HG02840 (cell line): ENCODE measurements around the gene CDK5RAP1.

Source experiments
- ATAC-seq: cut with Tn5 transposase; IDR thresholded peaks from one replicate; pipeline ENCODE4 v1.9.1; 2021; ENCODE audit warnings: mild to moderate bottlenecking, moderate library complexity, moderate number of reproducible peaks; ENCODE audit not compliant: unreplicated experiment, low FRiP score

Gene CDK5RAP1

DNA sequence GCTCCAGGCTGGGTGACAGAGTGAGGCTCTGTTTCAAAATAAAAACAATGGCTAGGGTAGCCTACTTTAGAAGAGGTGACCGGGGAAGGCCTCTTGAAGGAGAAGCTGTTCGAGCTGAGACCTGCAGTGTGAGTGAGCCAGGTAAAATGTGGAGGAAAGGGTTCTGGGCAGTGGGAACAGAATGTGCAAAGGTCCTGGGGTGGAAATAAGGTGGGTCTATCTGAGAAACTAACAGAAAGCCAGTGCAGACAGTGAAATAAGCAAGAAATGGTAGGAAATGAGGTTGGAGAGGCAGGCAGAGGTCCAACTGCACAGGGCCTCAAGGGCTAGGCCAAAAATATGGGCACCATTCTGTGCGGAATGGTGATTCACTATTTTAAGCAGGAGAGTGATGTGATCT is 64.9 kb downstream of the CDK5RAP1 start:
- no peak for ATAC-seq

GRCh38 chr20:33334111-33334510 is 67.2 kb downstream of the CDK5RAP1 start:
- ATAC-seq: no peak

DNA sequence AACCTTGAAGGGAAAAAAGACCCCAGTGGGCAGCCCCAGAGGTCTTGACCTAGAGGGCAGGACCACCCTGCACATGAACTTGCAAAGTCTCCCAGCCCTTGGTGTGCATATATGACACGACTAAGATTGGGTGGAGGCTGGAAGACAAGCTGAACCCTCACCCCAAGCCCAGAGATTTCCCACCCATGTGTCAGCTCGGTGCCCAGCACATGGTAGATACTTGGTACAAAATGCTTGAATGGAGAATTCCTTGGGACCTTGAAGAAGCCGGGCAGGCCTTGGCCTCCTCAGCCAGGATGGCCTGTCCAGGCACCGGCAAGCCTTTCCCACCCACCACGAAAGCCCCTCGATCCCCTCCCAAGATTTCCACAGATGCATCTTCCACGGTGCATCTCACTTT is 67.7 kb downstream of the CDK5RAP1 start:
- ATAC-seq: no peak

- no peak for ATAC-seq
Measured at GRCh38 chr20:33332905-33333456, 68.3 kb downstream of the CDK5RAP1 start.

DNA sequence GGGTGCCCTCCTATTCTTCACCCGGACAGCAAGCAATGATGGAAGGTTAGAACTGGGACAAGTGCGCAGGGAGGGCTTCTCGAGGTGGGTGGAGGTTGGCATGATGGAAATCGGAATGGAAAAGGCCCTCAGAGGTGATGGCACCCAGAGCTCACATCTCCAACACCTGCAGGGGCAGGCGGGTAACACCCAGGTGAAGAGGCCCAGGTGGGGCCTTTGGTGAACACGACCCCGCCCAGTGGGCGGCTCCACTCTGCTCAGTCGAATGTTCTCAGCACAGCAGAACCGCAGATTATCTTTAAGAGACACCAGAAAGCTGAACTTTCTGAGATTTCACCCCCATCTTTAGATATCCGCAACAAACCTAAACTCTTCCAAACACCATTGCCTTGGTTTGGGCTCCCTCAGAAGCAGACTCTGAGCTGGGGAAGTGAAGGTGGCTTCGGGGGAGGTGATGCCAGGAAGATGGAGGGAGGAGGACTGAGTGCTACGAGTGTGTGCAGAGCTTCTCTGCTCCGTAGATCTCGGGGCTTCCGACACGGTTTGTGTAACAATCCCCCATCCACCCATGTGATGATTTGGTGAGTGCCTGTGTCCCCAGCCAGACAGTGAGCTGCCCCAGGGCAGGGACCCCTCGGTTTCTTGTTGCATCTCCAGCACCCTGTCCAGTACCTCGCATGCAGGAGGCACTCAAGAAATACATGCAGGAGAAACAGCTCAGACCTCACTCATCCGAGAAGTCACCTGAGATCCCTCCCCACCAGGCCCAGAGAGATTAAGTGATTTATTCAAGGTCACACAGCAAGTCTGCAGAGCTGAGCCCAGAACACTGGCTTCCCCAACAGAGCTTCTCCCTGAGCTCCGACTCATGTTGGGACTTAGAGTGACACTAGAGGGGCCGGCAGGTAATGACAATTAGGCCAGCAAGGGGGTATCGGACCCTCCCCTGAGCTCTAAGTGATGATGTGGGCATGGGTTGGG is 72.9 kb downstream of the CDK5RAP1 start:
- ATAC-seq: no peak

DNA sequence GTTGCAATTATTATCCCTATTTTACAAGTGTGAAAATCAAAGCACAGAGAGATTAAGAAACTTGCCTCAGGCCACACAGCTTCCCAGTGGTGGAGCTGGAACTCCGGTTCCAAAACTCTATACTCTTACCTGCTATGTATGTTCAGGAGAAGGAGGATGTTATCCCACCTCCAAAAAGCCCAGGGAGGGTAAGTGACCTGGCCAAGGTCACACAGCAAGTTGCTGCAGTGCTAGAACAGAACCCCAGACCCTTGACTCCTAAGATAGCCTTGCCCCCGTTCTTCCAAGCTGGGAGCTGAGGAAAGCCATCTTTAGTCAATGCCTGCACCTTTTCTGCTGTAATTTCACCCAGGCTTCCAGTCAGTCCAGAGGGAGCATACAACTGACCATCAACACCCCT is 76.0 kb downstream of the CDK5RAP1 start:
- no peak for ATAC-seq

GRCh38 chr20:33323236-33323635 is 78.1 kb downstream of the CDK5RAP1 start:
- no peak for ATAC-seq

GRCh38 chr20:33322456-33322855 is 78.9 kb downstream of the CDK5RAP1 start:
- ATAC-seq: no peak

DNA sequence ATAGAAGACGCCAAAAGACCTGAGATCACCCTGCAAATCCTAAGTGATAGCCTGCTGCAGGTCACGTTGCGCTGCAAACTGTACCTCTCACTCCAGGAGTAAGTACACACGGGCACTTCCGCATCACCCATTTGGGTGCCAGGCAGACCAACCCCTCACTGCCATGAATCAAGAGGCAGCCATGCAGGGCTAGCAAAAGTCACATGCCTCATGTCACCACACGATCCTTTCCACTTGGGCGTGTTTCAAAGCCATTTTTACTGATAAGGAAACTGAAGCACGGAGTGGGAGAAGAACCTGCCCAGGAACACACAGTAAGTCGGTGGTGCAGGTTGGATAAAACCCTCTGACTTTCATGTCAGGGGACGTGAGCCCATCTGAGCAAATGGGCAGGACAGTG is 81.3 kb downstream of the CDK5RAP1 start:
- no peak for ATAC-seq

GRCh38 chr20:33318096-33318429 is 83.3 kb downstream of the CDK5RAP1 start:
- no peak for ATAC-seq

DNA sequence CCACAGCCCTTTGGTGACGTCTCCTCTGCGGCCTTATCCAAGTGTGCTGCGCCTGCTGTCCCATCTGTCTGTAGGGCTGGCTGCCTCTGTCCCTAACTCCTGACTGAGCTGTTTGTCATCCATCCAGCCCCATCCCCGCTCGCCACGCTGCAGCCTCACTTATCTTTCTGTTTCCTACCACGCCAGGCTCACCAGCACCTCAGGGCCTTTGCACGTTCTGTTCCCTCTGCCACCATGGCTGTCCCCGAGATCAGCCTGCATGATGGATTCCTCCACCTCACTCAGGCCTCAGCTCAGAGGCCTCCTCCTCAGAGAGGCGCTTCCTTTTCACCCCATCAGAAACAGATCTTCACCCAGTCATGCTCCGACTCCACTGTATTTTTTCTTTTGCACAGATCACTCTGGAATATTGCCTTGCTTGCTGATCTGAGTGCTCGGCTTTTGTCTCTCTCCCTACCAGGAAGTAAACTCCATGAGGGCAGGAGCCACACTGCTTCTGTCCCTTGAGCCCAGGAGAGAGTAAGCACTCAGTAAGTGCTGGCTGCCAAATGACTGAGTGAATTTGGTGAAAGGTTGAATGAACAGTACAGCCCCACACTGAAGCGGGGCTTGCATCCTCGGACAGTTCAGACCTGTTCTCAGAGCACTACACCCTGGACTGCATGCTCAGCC is 83.8 kb downstream of the CDK5RAP1 start:
- no peak for ATAC-seq

- ATAC-seq: no peak
Measured at GRCh38 chr20:33316958-33317357, 84.4 kb downstream of the CDK5RAP1 start.

DNA sequence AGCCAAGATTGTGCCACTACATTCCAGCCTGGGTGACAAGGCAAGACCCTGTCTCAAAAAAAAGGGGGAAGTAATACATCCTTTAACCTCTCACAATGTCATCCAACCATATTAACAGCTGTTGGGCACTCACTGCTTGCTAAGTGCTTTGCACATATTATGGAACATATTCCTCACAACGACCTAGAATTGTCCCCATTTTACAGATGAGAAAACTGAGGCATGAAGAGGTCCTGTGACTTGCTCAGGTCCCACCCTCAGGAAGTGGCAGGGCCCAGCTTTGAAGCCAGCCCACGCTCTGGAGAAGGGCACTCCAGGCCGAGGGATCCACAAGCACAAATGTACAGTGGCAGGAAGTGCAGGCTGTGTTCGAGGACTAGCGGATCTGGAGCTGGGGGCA is 85.0 kb downstream of the CDK5RAP1 start:
- ATAC-seq: no peak

DNA sequence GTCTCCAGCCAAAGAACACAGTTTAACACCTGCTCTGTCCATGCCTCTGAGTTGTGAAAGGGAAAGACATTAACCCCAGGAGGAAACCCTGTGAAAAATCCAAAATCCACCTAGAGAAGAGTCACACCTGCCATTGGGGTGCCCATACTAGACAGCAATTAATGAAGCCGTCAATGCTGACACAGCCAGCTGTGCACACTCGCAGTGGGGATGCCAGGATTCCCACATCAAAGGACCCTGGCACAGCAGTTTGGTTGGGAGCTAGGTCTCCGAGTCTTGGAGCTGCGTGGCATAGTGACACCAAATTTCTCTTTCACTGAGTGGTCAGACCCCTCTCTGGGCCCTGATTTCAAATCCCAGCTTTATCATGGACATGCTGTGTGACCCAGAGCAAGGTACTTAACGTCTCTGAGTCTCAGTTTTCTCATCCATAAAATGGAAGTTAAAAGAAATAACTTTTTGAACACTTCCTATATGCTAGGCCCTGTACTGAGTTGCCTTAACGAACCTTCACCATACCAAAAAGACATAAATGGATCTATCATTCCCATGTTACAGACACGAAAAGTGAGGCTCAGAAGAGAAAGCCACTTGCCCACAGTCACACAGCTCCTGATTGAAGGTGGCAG is 87.5 kb downstream of the CDK5RAP1 start:
- no peak for ATAC-seq

GRCh38 chr20:33312583-33312982 is 88.7 kb downstream of the CDK5RAP1 start:
- no peak for ATAC-seq

DNA sequence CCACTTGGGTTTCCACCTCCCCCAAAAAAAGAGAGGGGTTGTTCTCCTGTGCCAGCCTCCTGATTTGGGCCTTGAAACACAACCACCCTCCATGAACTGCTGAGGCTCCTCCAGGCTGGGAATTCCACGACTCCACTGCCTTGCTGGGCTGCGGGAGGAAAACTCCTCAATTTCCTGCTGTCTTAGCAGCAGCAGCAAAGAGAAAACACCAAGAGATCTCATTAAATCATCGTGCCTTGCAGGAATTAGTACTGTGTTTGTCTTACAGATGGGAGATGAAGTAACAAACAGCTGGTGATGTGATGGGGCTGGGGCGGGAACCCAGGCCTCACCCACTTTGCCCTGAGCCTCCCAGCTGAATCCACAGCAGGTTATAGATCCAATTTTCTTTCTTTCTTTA is 89.3 kb downstream of the CDK5RAP1 start:
- no peak for ATAC-seq

DNA sequence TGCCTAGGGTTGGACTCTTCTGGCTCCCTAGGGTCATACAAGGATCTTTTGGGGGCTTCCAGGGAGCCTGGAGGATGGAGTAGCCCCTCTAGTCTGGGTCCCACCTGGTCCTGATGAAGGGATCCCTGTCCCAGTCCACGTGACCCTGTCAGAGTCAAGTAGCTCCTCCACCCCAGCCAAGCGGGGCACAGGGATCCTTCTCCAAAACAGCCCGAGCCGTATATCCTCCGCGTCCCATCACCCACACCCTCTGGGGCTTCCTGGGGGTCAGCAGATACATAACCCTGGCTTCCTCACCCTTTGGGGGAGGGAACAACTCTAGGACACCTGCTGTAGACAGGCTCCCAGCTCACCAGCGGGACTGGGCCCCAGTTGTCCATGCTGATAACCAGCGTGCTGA is 90.3 kb downstream of the CDK5RAP1 start:
- no peak for ATAC-seq

DNA sequence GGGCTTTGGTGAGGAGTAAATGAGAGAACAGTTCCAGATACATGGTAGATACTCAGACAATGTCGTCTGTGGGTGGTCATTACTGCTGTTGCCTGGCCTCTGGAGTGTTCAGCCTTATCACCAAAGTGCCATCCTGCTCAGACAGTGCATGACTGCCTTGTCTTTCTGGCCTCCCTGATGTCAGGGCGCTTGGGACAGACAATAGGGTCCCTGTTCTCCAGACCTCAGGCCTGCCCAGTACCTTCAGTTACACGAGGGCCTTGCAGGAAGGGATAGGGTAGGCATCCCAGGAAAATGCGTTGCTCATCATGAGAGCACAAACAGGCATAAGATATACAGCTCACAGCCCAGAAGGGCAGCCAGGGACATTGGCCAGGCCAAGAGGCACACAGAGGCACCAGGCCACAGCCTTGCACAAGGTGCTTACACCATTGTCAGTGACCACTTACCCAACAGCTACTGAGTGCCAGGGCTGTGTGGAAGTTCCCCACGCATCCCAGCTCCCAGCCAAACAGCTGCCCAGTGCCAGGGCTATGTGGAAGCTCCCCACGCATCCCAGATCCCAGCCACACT is 90.9 kb downstream of the CDK5RAP1 start:
- no peak for ATAC-seq

DNA sequence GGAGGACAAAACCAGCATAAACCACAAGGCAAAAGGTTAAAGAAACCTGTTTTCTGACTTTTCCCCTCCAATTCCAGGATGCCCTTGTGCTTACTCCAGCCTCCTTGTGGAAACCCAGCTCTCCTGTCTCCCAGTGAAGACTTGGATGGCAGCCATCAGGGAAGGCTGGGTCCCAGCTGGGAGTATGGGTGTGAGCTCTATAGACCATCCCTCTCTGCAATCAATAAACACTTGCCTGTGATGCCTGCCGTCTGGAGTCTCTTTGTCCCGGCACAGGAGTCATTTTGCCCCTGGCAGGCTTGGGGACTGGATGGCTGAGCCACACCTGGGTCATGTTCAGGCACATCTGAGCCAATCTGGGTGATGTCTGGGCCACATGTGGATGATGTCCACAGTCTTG is 91.7 kb downstream of the CDK5RAP1 start:
- no peak for ATAC-seq
